Neuronal stem cell (in vitro differentiated cells): ENCODE data around the gene SORCS1.

ENCODE experiments used
- DNase-seq: peaks from one replicate; pipeline ENCODE4 v3.0.0-alpha.2; 2013; ENCODE audit warnings: low spot score
- H2AFZ ChIP-seq: one replicate; pipeline ENCODE4 v1.6.1; 2013; ENCODE audit warnings: mild to moderate bottlenecking, low read length, inconsistent platforms
- H2AK5ac ChIP-seq: 2 replicates; pipeline ENCODE4 v1.6.1; 2013; ENCODE audit warnings: low read depth, mild to moderate bottlenecking, inconsistent platforms, low read length, moderate library complexity, mixed read lengths
- H2BK120ac ChIP-seq: 2 replicates; pipeline ENCODE4 v1.6.1; 2013; ENCODE audit warnings: low read depth, mild to moderate bottlenecking, inconsistent platforms, low read length, moderate library complexity, mixed read lengths
- H2BK12ac ChIP-seq: one replicate; pipeline ENCODE4 v1.6.1; 2013; ENCODE audit warnings: low read length, inconsistent platforms
- H2BK15ac ChIP-seq: 2 replicates; pipeline ENCODE4 v1.6.1; 2013; ENCODE audit warnings: mild to moderate bottlenecking, low read length, inconsistent platforms, mixed read lengths
- H2BK5ac ChIP-seq: one replicate; pipeline ENCODE4 v1.6.1; 2013; ENCODE audit warnings: inconsistent platforms, mild to moderate bottlenecking, low read length, moderate library complexity
- H3K14ac ChIP-seq: one replicate; pipeline ENCODE4 v1.6.1; 2013; ENCODE audit warnings: low read length, inconsistent platforms
- H3K18ac ChIP-seq: 2 replicates; pipeline ENCODE4 v1.6.1; 2013; ENCODE audit warnings: low read length, inconsistent platforms
- H3K23ac ChIP-seq: 2 replicates; pipeline ENCODE4 v1.6.1; 2013; ENCODE audit warnings: low read depth, mild to moderate bottlenecking, mixed read lengths, low read length, inconsistent platforms; ENCODE audit not compliant: poor library complexity
- H3K27ac ChIP-seq: replicated peaks from 3 replicates; pipeline ENCODE4 v1.5.1; 2013; ENCODE audit warnings: low read length, inconsistent platforms
- H3K27me3 ChIP-seq, 3 experiments: 2 replicates each; pipeline ENCODE4 v1.6.1; 2013; ENCODE audit warnings: low read length in 3 of 3, mild to moderate bottlenecking in 2 of 3, inconsistent platforms in 1 of 3, low read depth in 1 of 3, mixed read lengths in 1 of 3, moderate library complexity in 1 of 3; ENCODE audit not compliant: control insufficient read depth in 3 of 3, insufficient read depth in 3 of 3
- H3K36me3 ChIP-seq, 2 donors: replicated peaks in 1 of 2; 2 replicates each; pipeline ENCODE4 v1.6.1; 2013; ENCODE audit warnings: low read length in 2 of 2; ENCODE audit not compliant: control insufficient read depth in 2 of 2, insufficient read depth in 2 of 2
- H3K4ac ChIP-seq: 2 replicates; pipeline ENCODE4 v1.6.1; 2013; ENCODE audit warnings: inconsistent platforms, mild to moderate bottlenecking, low read length, moderate library complexity
- H3K4me1 ChIP-seq, 2 donors: 1 replicate in 1 of 2; 2 replicates in 1 of 2; pipeline ENCODE4 v1.6.1; 2013; ENCODE audit warnings: low read length in 2 of 2, low read depth in 1 of 2; ENCODE audit not compliant: control insufficient read depth in 2 of 2, insufficient read depth in 1 of 2
- H3K4me2 ChIP-seq: one replicate; pipeline ENCODE4 v1.6.1; 2013; ENCODE audit warnings: mild to moderate bottlenecking, low read length, inconsistent platforms; ENCODE audit not compliant: insufficient read depth, poor library complexity, severe bottlenecking
- H3K4me3 ChIP-seq, 2 donors: 2 replicates each; pipeline ENCODE4 v1.5.1; 2013; ENCODE audit warnings: low read length in 2 of 2, mild to moderate bottlenecking in 2 of 2, inconsistent platforms in 1 of 2, moderate library complexity in 1 of 2
- H3K79me1 ChIP-seq: one replicate; pipeline ENCODE4 v1.6.1; 2013; ENCODE audit warnings: low read depth, mild to moderate bottlenecking, inconsistent platforms, low read length, moderate library complexity
- H3K9ac ChIP-seq: one replicate; pipeline ENCODE4 v1.6.1; 2013; ENCODE audit warnings: mild to moderate bottlenecking, low read depth, low read length, inconsistent platforms; ENCODE audit not compliant: poor library complexity
- H3K9me3 ChIP-seq, 2 donors: replicated peaks in 1 of 2; 2 replicates each; pipeline versions ENCODE3 to v1.6.1; 2013; ENCODE audit warnings: low read length in 2 of 2, mild to moderate bottlenecking in 2 of 2, inconsistent platforms in 1 of 2, low read depth in 1 of 2, mixed read lengths in 1 of 2, moderate library complexity in 1 of 2; ENCODE audit not compliant: control insufficient read depth in 2 of 2, insufficient read depth in 1 of 2
- H4K8ac ChIP-seq: one replicate; pipeline ENCODE4 v1.6.1; 2013; ENCODE audit warnings: low read depth, mild to moderate bottlenecking, inconsistent platforms, low read length, moderate library complexity
- H4K91ac ChIP-seq: one replicate; pipeline ENCODE4 v1.6.1; 2013; ENCODE audit warnings: low read length, low read depth, mild to moderate bottlenecking, inconsistent platforms; ENCODE audit not compliant: poor library complexity
- WGBS, 2 donors: extraction: QIAGEN DNeasy Blood & Tissue Kit; methylation state at CpG; one replicate each; pipeline ENCODE4 v1.1.7; 2013; ENCODE audit warnings: missing lambda C conversion rate in 2 of 2, mixed read lengths in 1 of 2; ENCODE audit not compliant: insufficient read length in 2 of 2, insufficient replicate concordance in 1 of 2; ENCODE audit errors: extremely low coverage in 2 of 2; 5-methylcytosine and 5-hydroxymethylcytosine counted together

Gene SORCS1

GRCh38 chr10:107098326-107098725 lies 66.2 kb downstream of the SORCS1 start:
- no peaks in the 10 kb centered on the region for H3K36me3 ChIP-seq
- no peak overlapping the region for H2AK5ac ChIP-seq
- no peaks in the 10 kb centered on the region for H3K9me3 ChIP-seq
- no peak overlapping the region for H3K23ac ChIP-seq
- H2BK120ac ChIP-seq = no peak overlapping the region
- no peak overlapping the region for H2BK12ac ChIP-seq
- no peaks in the 10 kb centered on the region for H3K79me1 ChIP-seq
- no peak overlapping the region for H3K4ac ChIP-seq
- no peak overlapping the region for H3K14ac ChIP-seq
- no peak overlapping the region for H4K8ac ChIP-seq
- H3K18ac ChIP-seq = no peak overlapping the region
- H3K4me1 ChIP-seq = peaks cover 3% of the 10 kb centered on the region in 2 donors
- no peak overlapping the region for H2AFZ ChIP-seq
- no peak overlapping the region for H3K4me3 ChIP-seq
- DNase-seq = no peak
- H4K91ac ChIP-seq = no peak overlapping the region
- H2BK15ac ChIP-seq = no peak overlapping the region
- H2BK5ac ChIP-seq = no peak overlapping the region
- H3K27ac ChIP-seq = no peak overlapping the region
- H3K4me2 ChIP-seq = no peak overlapping the region
- H3K9ac ChIP-seq = no peak overlapping the region
- no peaks in the 10 kb centered on the region for H3K27me3 ChIP-seq
- WGBS, 2 donors = no CpG with 5 or more reads among the region's 2 CpGs

GRCh38 chr10:107094824-107095522 lies 69.5 kb downstream of the SORCS1 start:
- Histone ChIP-seq H3K14ac (no peak overlapping the region), H2AK5ac (no peak overlapping the region), H3K9ac (no peak overlapping the region), H2AFZ (no peak overlapping the region), H3K36me3 (no peaks in the 10 kb centered on the region), H3K4me1 (peaks cover 0 to 3% of the 10 kb centered on the region in 2 donors), H3K18ac (no peak overlapping the region), H3K9me3 (no peaks in the 10 kb centered on the region), H4K8ac (no peak overlapping the region), H2BK5ac (no peak overlapping the region), H3K4ac (no peak overlapping the region), H3K4me2 (no peak overlapping the region), H3K79me1 (no peaks in the 10 kb centered on the region), H4K91ac (no peak overlapping the region), H3K27ac (no peak overlapping the region), H2BK120ac (no peak overlapping the region), H3K4me3 (no peak overlapping the region), H3K23ac (no peak overlapping the region), H2BK15ac (no peak overlapping the region), H2BK12ac (no peak overlapping the region), H3K27me3 (no peaks in the 10 kb centered on the region)
- WGBS, 2 donors = no CpG with 5 or more reads among the region's 6 CpGs
- no peak for DNase-seq

- H3K4me1 ChIP-seq = peaks cover 0 to 5% of the 10 kb centered on the region in 2 donors
- no peak overlapping the region for H2BK5ac ChIP-seq
- no peak overlapping the region for H2AFZ ChIP-seq
- H3K27ac ChIP-seq = no peak overlapping the region
- H3K4ac ChIP-seq = no peak overlapping the region
- no peaks in the 10 kb centered on the region for H3K79me1 ChIP-seq
- H2AK5ac ChIP-seq = no peak overlapping the region
- no peak overlapping the region for H3K9ac ChIP-seq
- WGBS, 2 donors = no CpG with 5 or more reads among the region's 1 CpG
- H3K18ac ChIP-seq = no peak overlapping the region
- H3K23ac ChIP-seq = no peak overlapping the region
- no peak overlapping the region for H2BK12ac ChIP-seq
- H2BK120ac ChIP-seq = no peak overlapping the region
- DNase-seq = no peak
- H4K91ac ChIP-seq = no peak overlapping the region
- H4K8ac ChIP-seq = no peak overlapping the region
- no peak overlapping the region for H3K4me2 ChIP-seq
- H3K4me3 ChIP-seq = no peak overlapping the region
- no peak overlapping the region for H3K14ac ChIP-seq
- no peak overlapping the region for H2BK15ac ChIP-seq
- no peaks in the 10 kb centered on the region for H3K27me3 ChIP-seq
- no peaks in the 10 kb centered on the region for H3K9me3 ChIP-seq
- H3K36me3 ChIP-seq = no peaks in the 10 kb centered on the region
Observed at GRCh38 chr10:107092321-107092720, 72.2 kb downstream of the SORCS1 start.

- Histone ChIP-seq H3K23ac (no peak overlapping the region), H3K14ac (no peak overlapping the region), H3K4me3 (no peak overlapping the region), H3K4ac (no peak overlapping the region), H3K36me3 (no peaks in the 10 kb centered on the region), H2AK5ac (no peak overlapping the region), H3K27me3 (no peaks in the 10 kb centered on the region), H3K27ac (no peak overlapping the region), H2BK15ac (no peak overlapping the region), H2AFZ (no peak overlapping the region), H3K4me1 (peaks cover 0 to 5% of the 10 kb centered on the region in 2 donors), H3K4me2 (no peak overlapping the region), H2BK5ac (no peak overlapping the region), H4K8ac (no peak overlapping the region), H3K18ac (no peak overlapping the region), H3K79me1 (no peaks in the 10 kb centered on the region), H2BK12ac (no peak overlapping the region), H3K9me3 (no peaks in the 10 kb centered on the region), H4K91ac (no peak overlapping the region), H2BK120ac (no peak overlapping the region), H3K9ac (no peak overlapping the region)
- DNase-seq = no peak
- WGBS, 2 donors = no CpG with 5 or more reads among the region's 2 CpGs
Observed at GRCh38 chr10:107091126-107091525, 73.4 kb downstream of the SORCS1 start.
